ENCODE results near the gene HSDL1.

Gene HSDL1

DNA sequence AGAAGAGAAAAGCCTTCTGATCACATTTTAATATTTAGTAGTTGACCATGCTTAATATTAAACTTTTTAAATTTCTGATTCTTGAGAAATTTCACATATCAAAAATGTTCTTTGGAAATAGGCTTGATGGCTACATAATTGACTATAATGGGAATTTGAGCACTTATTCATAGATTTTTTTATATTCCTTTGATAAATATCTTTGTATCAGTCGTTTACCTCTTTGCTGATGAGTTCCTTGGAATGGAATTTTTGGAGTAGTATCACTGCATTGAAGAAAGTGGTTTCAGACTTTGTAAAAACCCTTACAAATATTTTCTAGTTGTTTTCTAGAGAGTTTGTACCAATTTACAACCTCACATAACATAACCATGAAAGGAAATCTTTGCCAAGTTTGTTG is 14.8 kb upstream of the HSDL1 start:
- Histone ChIP-seq H3K9me3 (no peaks in the 10 kb centered on the region), H3K4me3 (no peak overlapping the region), H3K4me1 (no peaks in the 10 kb centered on the region), H3K27ac (no peak overlapping the region), H3K36me3 (no peaks in the 10 kb centered on the region), H3K27me3 (peaks cover 0 to 24% of the 10 kb centered on the region in 2 donors)
- no peak for DNase-seq
- intact Hi-C loops (cut with DNase I; ENCODE audit: low total_unique reads): no loop called here
- TF ChIP-seq, protein P1, sequence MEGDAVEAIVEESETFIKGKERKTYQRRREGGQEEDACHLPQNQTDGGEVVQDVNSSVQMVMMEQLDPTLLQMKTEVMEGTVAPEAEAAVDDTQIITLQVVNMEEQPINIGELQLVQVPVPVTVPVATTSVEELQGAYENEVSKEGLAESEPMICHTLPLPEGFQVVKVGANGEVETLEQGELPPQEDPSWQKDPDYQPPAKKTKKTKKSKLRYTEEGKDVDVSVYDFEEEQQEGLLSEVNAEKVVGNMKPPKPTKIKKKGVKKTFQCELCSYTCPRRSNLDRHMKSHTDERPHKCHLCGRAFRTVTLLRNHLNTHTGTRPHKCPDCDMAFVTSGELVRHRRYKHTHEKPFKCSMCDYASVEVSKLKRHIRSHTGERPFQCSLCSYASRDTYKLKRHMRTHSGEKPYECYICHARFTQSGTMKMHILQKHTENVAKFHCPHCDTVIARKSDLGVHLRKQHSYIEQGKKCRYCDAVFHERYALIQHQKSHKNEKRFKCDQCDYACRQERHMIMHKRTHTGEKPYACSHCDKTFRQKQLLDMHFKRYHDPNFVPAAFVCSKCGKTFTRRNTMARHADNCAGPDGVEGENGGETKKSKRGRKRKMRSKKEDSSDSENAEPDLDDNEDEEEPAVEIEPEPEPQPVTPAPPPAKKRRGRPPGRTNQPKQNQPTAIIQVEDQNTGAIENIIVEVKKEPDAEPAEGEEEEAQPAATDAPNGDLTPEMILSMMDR (IDR thresholded peaks at IDR 0.05): no peak

DNA sequence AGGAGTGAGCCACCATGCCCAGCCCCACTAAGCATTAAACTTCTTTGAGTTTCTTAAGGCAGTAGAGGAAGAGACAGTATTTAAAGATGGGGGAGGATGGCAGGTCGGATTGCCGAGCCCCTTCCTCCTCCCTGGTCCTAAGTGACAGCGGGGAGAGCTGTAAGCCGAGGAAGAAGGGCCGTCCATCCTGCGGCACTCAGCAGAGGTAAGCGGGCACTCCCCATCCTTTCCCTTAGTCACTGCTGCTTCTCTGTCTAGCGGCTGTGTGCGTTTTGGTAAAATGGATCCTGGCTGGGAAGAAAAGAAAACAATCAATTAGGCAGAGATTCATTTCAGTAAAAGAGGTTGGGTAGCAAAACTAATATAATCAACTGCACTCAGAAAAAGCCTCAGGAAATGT is 14.0 kb upstream of the HSDL1 start:
- Histone ChIP-seq H3K36me3 (no peaks in the 10 kb centered on the region), H3K4me1 (no peaks in the 10 kb centered on the region), H3K27ac (no peak overlapping the region), H3K4me3 (no peak overlapping the region), H3K9me3 (no peaks in the 10 kb centered on the region), H3K27me3 (peaks cover 0 to 21% of the 10 kb centered on the region in 2 donors)
- intact Hi-C loops (cut with DNase I; ENCODE audit: low total_unique reads): no loop called here
- TF ChIP-seq, protein P1 (IDR thresholded peaks at IDR 0.05): no peak
- peak in 1 of 2 donors; percentile 39 for DNase-seq

- Histone ChIP-seq H3K4me1 (no peaks in the 10 kb centered on the region), H3K36me3 (no peaks in the 10 kb centered on the region), H3K27ac (no peak overlapping the region), H3K4me3 (no peak overlapping the region), H3K9me3 (no peaks in the 10 kb centered on the region), H3K27me3 (peaks cover 0 to 19% of the 10 kb centered on the region in 2 donors)
- no peak for DNase-seq
- intact Hi-C loops (cut with DNase I; ENCODE audit: low total_unique reads): no loop called here
- TF ChIP-seq, protein P1 (IDR thresholded peaks at IDR 0.05): no peak
Measured at GRCh38 chr16:84156342-84156784, 11.4 kb upstream of the HSDL1 start.

GRCh38 chr16:84155771-84156170 is 10.8 kb upstream of the HSDL1 start:
- H3K27ac ChIP-seq: no peak overlapping the region
- no peaks in the 10 kb centered on the region for H3K9me3 ChIP-seq

GRCh38 chr16:84155226-84155625 is 10.2 kb upstream of the HSDL1 start:
- intact Hi-C loops (cut with DNase I; ENCODE audit: low total_unique reads): no loop called here

More at GRCh38 chr16:84155771-84156170, 10.8 kb upstream of the HSDL1 start:
- Histone ChIP-seq H3K4me1 (no peaks in the 10 kb centered on the region), H3K4me3 (no peak overlapping the region), H3K36me3 (no peaks in the 10 kb centered on the region), H3K27me3 (peaks cover 0 to 14% of the 10 kb centered on the region in 2 donors)
- TF ChIP-seq, protein P1 (IDR thresholded peaks at IDR 0.05): no peak
- intact Hi-C loops (cut with DNase I; ENCODE audit: low total_unique reads): no loop called here
- DNase-seq: no peak

More at GRCh38 chr16:84155226-84155625, 10.2 kb upstream of the HSDL1 start:
- no peaks in the 10 kb centered on the region for H3K4me1 ChIP-seq
- TF ChIP-seq, protein P1 (IDR thresholded peaks at IDR 0.05): no peak
- H3K36me3 ChIP-seq: no peaks in the 10 kb centered on the region
- no peak overlapping the region for H3K4me3 ChIP-seq
- no peaks in the 10 kb centered on the region for H3K9me3 ChIP-seq
- H3K27me3 ChIP-seq: peaks cover 0 to 15% of the 10 kb centered on the region in 2 donors
- no peak overlapping the region for H3K27ac ChIP-seq
- DNase-seq: no peak

Measured in tibial artery (tissue), 4 donors.